ENCODE data around the gene RNF144B.

The RNF144B gene

GRCh38 chr6:18509871-18510643 lies 122.9 kb downstream of the RNF144B start:
- DNase-seq = no peak
- Histone ChIP-seq H3K27ac (no peak overlapping the region), H3K36me3 (replicated peaks) (no peaks in the 10 kb centered on the region), H3K4me3 (ENCODE audit: low read depth, low read length) (no peak overlapping the region), H3K27me3 (replicated peaks) (no peaks in the 10 kb centered on the region)
- TF ChIP-seq CTCF (IDR thresholded peaks at IDR 0.05; ENCODE audit: low read depth, low read length, missing control alignments) = no peak
- in situ Hi-C loops (cut with HindIII; ENCODE audit: low pct_ligation_motif_present, low sequenced_read_pairs) = no loop called here

GRCh38 chr6:18510644-18511033 lies 123.5 kb downstream of the RNF144B start:
- no peak overlapping the region for H3K27ac ChIP-seq
- no peaks in the 10 kb centered on the region for H3K27me3 ChIP-seq (replicated peaks)
- H3K36me3 ChIP-seq (replicated peaks) = no peaks in the 10 kb centered on the region
- H3K4me3 ChIP-seq (ENCODE audit: low read depth, low read length) = no peak overlapping the region
- no peak for TF ChIP-seq CTCF (IDR thresholded peaks at IDR 0.05; ENCODE audit: low read depth, low read length, missing control alignments)
- in situ Hi-C loops (cut with HindIII; ENCODE audit: low pct_ligation_motif_present, low sequenced_read_pairs) = no loop called here
- DNase-seq = no peak

GRCh38 chr6:18511211-18511610 lies 124.1 kb downstream of the RNF144B start:
- no peak for TF ChIP-seq CTCF (IDR thresholded peaks at IDR 0.05; ENCODE audit: low read depth, low read length, missing control alignments)
- in situ Hi-C loops (cut with HindIII; ENCODE audit: low pct_ligation_motif_present, low sequenced_read_pairs) = no loop called here
- H3K27ac ChIP-seq = no peak overlapping the region

GRCh38 chr6:18513253-18513798 lies 126.2 kb downstream of the RNF144B start:
- Histone ChIP-seq H3K27me3 (replicated peaks) (no peaks in the 10 kb centered on the region), H3K4me3 (ENCODE audit: low read depth, low read length) (no peak overlapping the region), H3K27ac (no peak overlapping the region), H3K36me3 (replicated peaks) (no peaks in the 10 kb centered on the region)
- in situ Hi-C loops (cut with HindIII; ENCODE audit: low pct_ligation_motif_present, low sequenced_read_pairs) = no loop called here
- TF ChIP-seq CTCF (IDR thresholded peaks at IDR 0.05; ENCODE audit: low read depth, low read length, missing control alignments) = no peak
- no peak for DNase-seq

More at GRCh38 chr6:18511211-18511610, 124.1 kb downstream of the RNF144B start:
- Histone ChIP-seq H3K36me3 (replicated peaks) (no peaks in the 10 kb centered on the region), H3K27me3 (replicated peaks) (no peaks in the 10 kb centered on the region), H3K4me3 (ENCODE audit: low read depth, low read length) (no peak overlapping the region)
- DNase-seq = no peak

- no peaks in the 10 kb centered on the region for H3K27me3 ChIP-seq (replicated peaks)
- no peaks in the 10 kb centered on the region for H3K36me3 ChIP-seq (replicated peaks)
- in situ Hi-C loops (cut with HindIII; ENCODE audit: low pct_ligation_motif_present, low sequenced_read_pairs) = no loop called here
- no peak for DNase-seq
- TF ChIP-seq CTCF (IDR thresholded peaks at IDR 0.05; ENCODE audit: low read depth, low read length, missing control alignments) = no peak
- no peak overlapping the region for H3K27ac ChIP-seq
- H3K4me3 ChIP-seq (ENCODE audit: low read depth, low read length) = no peak overlapping the region
Observed at GRCh38 chr6:18514180-18514579, 127.0 kb downstream of the RNF144B start.
